AG04449 (cell line): ENCODE measurements around the gene GRM2.

ENCODE experiments used
- CTCF ChIA-PET: fragments of 350-600 bp; formaldehyde crosslinking; extraction: SDS; loops from one replicate; lab custom pipeline; 2021; ENCODE audit warnings: antibody characterized with exemption; lab: Yijun Ruan, JAX
- POLR2A ChIA-PET: fragments of 400-600, 350-600 bp; formaldehyde crosslinking; extraction: SDS; loops from one replicate; lab custom pipeline; 2020; ENCODE audit warnings: antibody characterized with exemption, inconsistent platforms; lab: Yijun Ruan, JAX
- DNase-seq: peaks from one replicate; pipeline ENCODE4 v3.0.0-alpha.2; 2010; ENCODE audit warnings: low read depth, low spot score
- H3K4me3 ChIP-seq: 2 replicates; pipeline ENCODE4 v1.5.1; 2011; ENCODE audit warnings: low read depth, mild to moderate bottlenecking, control low read depth, low read length
- CTCF ChIP-seq: IDR thresholded peaks from one replicate; pipeline ENCODE4 v1.5.1; 2011; ENCODE audit warnings: mild to moderate bottlenecking, moderate library complexity, low read length, control low read depth, inconsistent platforms; ENCODE audit not compliant: insufficient read depth; ENCODE audit errors: missing control alignments

Gene GRM2

GRCh38 chr3:51709675-51710074, 2.8 kb downstream of the GRM2 start:
- no peak overlapping the region for H3K4me3 ChIP-seq
- ChIA-PET POLR2A (interaction anchor here (0.7 kb wide), 1 partner anchor 360 kb away, joined by 3 read pairs; no protein-coding TSS in a partner anchor), CTCF (interaction anchor here (1.5 to 2.0 kb wide), 2 partner anchors 9 to 208 kb away, joined by 5 to 6 read pairs; no protein-coding TSS in a partner anchor)
- TF ChIP-seq CTCF: no peak
- DNase-seq: no peak

- no peak for DNase-seq
- H3K4me3 ChIP-seq: no peak overlapping the region
- TF ChIP-seq CTCF: no peak
- POLR2A ChIA-PET: no interaction called here
- CTCF ChIA-PET: interaction anchor here (1.5 to 2.0 kb wide), 2 partner anchors 8 to 209 kb away, joined by 5 to 6 read pairs; no protein-coding TSS in a partner anchor
Measured at GRCh38 chr3:51710631-51711351, 3.9 kb downstream of the GRM2 start.

DNA sequence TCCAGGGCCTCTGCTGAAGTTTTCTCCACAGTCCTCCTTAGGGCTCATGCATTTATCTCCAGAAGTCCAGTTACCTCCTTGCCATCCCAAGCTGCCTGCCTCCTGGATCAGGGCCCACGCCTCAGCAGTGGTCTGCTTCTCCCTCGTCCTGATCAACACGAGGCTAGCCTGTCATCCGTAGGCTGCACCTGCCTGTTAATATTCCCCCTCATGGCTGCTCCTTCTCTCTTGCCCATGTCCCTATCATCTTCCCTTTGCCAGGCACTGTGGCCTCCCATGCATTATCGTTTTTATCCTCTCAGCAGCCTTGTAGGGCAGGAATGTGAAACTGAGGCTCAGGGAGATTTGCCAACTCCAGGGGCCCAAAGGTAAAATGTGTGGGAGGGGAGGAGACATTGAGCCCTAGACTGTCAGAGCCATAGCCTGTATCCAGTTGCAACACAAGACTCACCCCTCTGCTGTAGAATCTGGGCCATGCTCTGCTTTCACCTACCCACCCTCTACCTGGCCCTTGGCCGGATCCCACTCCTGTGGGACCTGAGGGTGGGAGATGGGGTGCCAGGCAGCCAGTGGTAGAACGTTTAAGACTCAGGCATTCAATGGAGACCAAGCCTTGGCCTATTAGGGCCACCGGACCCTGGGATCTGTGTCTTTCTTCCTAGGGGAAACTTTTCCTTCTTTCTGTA, 4.6 kb downstream of the GRM2 start:
- DNase-seq: no peak
- H3K4me3 ChIP-seq: no peak overlapping the region
- TF ChIP-seq CTCF: no peak
- POLR2A ChIA-PET: no interaction called here
- CTCF ChIA-PET: interaction anchor here (2.0 kb wide), 1 partner anchor 210 kb away, joined by 6 read pairs; no protein-coding TSS in a partner anchor

DNA sequence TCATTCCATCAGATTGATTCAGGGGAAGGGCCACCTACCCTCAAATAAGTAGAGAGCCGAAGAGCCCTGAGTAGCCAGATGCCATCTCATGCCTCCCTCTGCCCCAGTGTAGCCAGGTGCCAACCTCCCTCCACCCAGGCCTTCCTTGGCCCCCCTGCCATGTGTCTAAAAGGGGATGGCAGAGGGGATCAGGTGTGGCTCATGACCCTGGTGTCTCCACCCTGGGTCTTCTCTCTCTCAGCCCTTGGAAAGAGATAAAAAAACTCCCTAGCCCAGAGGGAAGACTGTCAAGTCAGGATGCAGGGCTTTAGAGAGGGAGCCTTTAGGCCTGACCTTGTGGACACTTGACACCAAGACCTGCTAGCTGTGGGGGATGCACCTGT, 5.2 kb downstream of the GRM2 start:
- TF ChIP-seq CTCF: no peak
- DNase-seq: no peak
- ChIA-PET CTCF (no interaction called here), POLR2A (no interaction called here)
- no peak overlapping the region for H3K4me3 ChIP-seq

DNA sequence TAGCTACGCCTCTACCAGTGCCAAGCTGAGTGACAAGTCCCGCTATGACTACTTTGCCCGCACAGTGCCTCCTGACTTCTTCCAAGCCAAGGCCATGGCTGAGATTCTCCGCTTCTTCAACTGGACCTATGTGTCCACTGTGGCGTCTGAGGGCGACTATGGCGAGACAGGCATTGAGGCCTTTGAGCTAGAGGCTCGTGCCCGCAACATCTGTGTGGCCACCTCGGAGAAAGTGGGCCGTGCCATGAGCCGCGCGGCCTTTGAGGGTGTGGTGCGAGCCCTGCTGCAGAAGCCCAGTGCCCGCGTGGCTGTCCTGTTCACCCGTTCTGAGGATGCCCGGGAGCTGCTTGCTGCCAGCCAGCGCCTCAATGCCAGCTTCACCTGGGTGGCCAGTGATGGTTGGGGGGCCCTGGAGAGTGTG, 5.7 kb downstream of the GRM2 start:
- no peak for DNase-seq
- ChIA-PET POLR2A (no interaction called here), CTCF (no interaction called here)
- H3K4me3 ChIP-seq: no peak overlapping the region
- no peak for TF ChIP-seq CTCF

DNA sequence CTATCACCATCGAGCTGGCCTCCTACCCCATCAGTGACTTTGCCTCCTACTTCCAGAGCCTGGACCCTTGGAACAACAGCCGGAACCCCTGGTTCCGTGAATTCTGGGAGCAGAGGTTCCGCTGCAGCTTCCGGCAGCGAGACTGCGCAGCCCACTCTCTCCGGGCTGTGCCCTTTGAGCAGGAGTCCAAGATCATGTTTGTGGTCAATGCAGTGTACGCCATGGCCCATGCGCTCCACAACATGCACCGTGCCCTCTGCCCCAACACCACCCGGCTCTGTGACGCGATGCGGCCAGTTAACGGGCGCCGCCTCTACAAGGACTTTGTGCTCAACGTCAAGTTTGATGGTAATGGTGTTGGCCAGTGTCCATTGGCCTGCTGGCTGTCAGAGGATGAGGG, 6.1 kb downstream of the GRM2 start:
- CTCF ChIA-PET: no interaction called here
- POLR2A ChIA-PET: no interaction called here

More for the DNA sequence above, 6.1 kb downstream of the GRM2 start:
- no peak for TF ChIP-seq CTCF
- DNase-seq: no peak
- no peak overlapping the region for H3K4me3 ChIP-seq
